ENCODE data around the gene ARHGAP31.
A peak's percentile ranks its signal among the peaks of the same experiment; 100 is the strongest.
"Not testable (repeated sequence)": the region's sequence is repeated elsewhere in the genome, so short reads cannot be mapped to it uniquely, and the experiment has no call there.

Gene ARHGAP31, protein sequence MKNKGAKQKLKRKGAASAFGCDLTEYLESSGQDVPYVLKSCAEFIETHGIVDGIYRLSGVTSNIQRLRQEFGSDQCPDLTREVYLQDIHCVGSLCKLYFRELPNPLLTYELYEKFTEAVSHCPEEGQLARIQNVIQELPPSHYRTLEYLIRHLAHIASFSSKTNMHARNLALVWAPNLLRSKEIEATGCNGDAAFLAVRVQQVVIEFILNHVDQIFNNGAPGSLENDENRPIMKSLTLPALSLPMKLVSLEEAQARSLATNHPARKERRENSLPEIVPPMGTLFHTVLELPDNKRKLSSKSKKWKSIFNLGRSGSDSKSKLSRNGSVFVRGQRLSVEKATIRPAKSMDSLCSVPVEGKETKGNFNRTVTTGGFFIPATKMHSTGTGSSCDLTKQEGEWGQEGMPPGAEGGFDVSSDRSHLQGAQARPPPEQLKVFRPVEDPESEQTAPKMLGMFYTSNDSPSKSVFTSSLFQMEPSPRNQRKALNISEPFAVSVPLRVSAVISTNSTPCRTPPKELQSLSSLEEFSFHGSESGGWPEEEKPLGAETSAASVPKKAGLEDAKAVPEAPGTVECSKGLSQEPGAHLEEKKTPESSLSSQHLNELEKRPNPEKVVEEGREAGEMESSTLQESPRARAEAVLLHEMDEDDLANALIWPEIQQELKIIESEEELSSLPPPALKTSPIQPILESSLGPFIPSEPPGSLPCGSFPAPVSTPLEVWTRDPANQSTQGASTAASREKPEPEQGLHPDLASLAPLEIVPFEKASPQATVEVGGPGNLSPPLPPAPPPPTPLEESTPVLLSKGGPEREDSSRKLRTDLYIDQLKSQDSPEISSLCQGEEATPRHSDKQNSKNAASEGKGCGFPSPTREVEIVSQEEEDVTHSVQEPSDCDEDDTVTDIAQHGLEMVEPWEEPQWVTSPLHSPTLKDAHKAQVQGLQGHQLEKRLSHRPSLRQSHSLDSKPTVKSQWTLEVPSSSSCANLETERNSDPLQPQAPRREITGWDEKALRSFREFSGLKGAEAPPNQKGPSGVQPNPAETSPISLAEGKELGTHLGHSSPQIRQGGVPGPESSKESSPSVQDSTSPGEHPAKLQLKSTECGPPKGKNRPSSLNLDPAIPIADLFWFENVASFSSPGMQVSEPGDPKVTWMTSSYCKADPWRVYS (N-terminal part only)

DNA sequence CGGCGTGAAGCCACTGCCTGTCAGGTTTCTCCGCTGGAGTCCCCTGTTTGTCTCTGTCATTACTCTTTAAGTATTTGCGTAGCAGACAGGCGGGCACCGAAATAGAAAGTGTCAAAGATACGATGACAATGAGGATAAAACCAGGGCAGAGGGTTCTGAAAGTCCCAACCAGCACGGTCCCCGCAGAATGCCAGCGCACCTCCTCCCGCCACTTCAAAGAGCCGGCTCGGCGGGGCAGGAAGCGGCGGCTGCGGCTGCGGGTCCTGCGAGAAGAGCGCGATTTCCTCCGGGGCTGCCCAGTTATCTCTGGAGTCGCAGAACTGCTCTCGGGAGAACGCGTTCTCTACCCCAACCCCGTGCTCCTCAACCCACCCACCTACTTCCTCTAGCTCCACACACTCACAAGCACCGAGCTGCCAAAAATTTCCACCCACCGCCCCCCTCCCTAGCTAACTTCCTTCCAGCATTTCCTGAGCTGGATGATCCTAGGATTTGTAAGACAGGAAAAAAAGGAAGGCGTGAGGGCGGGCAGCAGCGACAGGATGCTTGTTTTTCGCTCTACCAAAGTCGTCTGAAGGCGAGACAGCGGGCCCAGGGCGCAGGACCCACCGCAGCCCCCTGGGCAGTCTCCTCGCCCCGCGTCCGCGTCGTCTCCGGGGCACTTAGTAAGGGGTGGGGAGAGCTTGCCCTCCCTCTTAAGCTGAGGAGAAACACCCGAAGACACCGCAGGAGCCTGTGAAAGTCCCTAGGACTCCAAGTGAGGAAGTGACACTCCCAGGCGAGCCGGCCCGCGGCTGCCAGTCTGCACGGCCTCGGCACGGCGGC is at the start of gene ARHGAP31:
TSS of gene ARHGAP31 (plus strand) at position 513 of the 825 bp plus-strand sequence. CDS start 522 bp downstream, outside the sequence.
- DNase-seq: peak; percentile 92 to 93 (median 93)

DNA sequence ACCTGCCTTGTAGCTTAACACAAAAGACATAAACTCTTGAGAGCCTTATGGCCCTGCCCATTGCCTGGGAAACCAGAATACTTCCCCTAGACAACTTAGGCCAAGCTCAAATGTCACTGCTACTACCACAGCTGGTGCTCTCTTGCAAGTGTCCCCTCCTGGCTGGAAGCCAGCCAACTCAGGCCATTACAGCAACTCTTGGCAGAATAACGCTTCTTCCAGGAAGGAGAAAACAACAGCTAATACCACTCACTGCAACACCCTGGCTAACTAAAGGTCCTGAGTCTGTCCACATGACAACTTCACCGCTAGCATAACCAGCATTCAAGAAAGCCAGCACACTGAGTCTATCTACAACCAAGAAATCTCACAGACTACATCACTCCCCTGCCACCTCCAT is 48.4 kb upstream of the ARHGAP31 start:
- no peak for DNase-seq

DNA sequence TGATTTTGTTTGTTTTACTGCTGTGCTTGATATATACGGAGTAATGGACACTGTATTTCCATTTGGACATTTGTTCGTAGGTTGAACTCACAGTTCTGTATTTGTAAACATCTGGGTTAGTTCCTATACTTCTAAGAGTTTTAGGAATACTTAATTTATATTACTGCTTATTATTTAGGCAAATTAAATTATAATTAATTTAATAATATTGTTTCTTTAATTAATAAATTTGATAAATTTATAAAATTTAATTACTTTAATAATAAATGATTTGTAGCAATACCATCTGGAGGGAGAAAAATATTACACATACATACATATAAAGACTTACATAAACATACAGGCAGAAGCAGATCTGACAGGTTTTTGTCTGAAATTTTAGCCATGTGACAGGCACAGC is 39.0 kb upstream of the ARHGAP31 start:
- DNase-seq: no peak

DNA sequence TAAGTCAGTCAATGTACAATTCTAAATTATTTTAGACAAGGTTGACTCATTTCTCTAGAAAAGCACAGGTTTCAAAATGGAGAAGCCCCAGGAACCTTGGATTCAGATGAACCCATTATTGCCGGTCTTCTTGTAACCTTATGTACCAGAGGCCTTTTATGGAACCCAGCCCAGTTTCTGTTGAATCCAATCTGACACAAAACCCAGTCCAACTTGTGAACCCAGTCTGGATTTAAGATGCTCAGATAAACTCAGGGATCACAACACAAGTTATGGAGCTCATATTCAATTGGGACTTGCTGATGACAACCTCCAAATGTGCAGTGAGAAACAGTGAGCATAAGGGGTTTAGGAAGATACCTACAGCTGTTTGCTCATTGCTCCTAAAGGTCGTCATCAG is 37.1 kb upstream of the ARHGAP31 start:
- no peak for DNase-seq

- peak; percentile 6 to 23 (median 7) for DNase-seq
Observed at GRCh38 chr3:119257654-119258410, 36.4 kb upstream of the ARHGAP31 start.

DNA sequence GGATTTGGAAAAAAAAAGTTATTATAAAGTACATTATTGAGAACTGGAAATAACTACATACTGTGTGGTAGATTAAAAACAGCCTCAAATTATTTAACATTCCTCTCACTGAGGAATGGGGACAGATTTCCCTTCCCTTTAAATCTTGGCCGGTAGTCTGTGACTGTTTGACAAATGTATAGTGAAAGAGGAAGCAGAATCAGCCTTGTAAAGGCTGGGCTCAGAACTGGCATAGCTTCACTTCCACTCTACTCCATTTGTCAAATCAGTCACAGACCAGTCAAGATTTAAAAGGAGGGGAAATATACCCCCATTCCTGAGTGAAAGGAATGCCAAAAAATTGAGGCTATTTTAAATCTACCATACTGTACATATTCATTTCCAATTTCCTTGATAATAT is 35.3 kb upstream of the ARHGAP31 start:
- peak; percentile 58 to 70 (median 70) for DNase-seq

DNA sequence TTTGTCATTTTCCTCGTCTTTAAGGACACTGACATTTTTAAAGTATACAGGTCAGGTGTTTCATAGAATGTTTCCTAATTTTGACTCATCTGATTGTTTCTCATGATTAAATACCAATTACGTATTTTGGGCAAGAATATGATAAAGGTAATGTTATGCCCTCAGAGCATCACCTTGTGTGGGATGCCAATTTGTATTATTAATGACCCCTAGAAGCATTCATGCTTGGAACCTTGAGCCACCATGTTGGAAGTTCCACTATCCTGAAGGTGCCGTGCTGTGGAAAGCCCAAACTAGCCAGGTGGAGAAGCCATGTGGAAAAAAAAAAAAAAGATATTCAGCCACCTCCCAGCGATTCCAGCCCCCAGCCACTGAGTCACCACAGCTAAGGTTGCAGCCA is 34.4 kb upstream of the ARHGAP31 start:
- no peak for DNase-seq

- DNase-seq: no peak
Observed at GRCh38 chr3:119261055-119261454, 33.1 kb upstream of the ARHGAP31 start.

DNA sequence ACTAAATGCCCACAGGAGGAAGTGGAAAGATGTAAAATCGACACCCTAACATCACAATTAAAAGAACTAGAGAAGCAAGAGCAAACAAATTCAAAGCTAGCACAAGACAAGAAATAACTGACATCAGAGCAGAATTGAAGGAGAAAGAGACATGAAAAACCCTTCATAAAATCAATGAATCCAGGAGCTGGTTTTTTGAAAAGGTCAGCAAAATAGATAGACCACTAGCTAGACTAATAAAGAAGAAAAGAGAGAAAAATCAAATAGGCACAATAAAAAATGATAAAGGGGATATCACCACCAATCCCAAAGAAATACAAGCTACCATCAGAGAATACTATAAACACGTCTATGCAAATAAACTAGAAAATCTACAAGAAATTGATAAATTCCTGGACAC is 24.0 kb upstream of the ARHGAP31 start:
- DNase-seq: not testable (repeated sequence)

DNA sequence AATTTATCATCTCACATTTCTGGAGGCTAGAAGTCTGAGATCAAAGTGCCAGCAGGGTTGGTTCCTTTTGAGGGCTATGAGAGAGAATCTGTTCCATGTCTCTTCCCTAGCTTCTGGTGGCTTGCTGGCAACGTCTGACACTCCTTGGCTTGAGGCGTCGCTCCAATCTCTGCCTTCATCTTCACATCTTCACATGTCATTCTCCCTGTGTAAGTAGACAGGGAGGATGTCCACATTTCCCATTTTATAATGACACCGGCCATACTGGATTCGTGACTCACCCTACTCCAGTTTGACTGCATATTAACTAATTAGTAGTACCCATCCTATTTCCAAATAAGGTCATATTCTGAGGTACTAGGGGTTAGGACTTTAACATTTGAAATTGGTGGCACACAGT is 17.5 kb upstream of the ARHGAP31 start:
- no peak for DNase-seq

DNA sequence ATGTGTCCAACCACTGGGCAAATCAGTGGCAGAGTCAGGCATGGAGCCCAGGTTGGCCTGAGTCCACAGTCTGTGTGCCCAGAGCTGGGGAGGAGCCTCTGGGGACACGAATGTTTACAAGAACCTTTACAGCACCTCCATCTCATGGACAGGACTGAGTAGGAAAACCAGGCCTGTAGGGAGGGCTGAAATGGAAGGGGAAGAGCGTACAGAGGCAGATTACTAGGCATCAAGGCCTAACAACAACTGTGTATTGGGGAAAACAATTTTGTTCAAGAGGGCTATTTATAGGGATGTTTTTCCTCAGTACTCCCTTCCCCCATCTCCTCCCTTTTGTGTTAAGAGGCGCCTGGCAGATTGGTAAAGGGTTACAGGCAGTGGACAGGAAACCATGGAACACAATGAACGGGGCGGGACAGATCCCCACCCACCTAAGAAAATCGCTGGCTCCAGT is 15.1 kb upstream of the ARHGAP31 start:
- no peak for DNase-seq

GRCh38 chr3:119279584-119280243 is 14.5 kb upstream of the ARHGAP31 start:
- no peak for DNase-seq

DNA sequence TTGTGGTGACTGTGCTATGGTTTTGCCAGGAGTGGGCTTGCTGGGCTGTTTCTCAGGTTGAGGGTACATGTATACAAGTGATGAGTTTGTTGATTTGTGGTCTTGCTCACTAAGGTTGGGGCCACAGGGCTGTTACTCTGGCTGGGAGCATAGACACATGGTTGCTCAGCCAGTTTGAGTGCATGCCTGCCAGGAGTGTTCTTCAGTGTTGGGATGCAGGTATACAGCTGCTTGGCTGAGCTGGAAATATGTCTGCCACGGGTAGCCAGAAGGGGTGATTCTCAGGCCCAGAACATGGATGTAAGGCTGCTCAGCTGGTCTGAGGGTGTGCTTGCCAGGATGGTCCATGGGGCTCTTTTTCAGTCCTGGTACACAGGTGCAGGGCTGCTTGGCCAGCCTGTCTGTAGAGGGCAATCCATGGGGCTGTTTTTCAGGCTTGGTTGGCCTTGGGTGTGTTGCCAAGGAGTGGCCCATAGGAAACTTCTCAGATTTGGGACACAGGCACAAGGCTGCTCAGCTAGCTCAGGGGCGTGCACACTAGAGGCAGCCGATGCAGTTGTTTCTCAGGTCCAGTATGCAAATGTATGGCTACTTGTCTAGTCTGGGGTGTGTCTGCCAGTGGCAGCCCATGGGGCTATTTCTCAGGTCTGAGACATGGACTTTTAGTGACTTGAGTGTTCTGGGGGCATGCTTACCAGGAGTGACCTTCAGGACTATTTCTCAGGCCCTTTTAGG is 5.3 kb upstream of the ARHGAP31 start:
- no peak for DNase-seq

- DNase-seq: peak; percentile 60 to 64 (median 61)
Observed at GRCh38 chr3:119289404-119289770, 4.8 kb upstream of the ARHGAP31 start.

DNA sequence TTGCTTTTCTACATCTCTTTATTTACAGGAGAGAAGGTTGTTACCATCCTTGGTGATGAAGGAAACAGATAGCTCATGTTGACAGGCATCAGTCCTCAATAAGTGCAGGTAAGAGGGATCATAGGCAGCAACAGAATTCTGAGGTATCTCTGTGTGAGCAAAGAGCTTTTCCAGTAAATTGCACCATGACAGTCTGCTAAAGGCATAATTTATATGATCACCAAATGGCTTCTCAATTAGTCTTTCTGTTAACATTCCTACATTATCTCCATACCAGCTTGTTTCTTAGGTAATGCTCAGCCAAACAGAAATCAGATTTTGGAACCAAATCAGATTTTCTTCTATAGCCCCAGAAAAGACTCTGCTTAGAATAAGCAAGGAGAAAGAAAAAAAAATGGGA is 3.6 kb upstream of the ARHGAP31 start:
- DNase-seq: no peak

DNA sequence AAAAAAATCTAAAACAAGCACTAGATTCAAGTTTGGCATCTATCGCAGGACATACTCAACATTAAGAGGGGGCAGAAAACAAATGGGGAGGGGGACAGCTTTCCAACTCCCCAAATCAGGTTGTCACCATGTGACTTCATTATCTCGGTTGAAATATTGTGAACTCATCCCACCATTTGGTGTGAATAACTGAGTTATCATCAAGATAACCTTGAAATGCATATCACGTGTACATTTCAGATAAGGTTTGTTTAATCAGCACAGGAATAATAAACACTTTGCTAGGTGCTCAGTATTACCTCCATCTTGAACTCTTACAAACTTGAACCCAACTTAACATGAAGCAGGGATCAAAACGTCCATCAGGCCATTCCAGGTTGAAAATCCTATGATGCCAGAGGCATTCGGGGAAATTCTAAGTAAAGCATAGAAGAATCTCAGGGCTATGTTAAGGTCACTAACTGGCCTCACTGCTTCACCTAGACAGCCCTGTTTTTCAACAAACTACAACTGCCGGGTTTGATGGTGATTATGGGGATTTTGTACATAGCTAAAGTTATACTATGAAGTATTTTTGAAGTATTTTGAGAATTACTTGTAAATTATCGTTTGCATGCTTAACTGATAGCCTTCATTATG is 3.0 kb upstream of the ARHGAP31 start:
- DNase-seq: no peak

DNA sequence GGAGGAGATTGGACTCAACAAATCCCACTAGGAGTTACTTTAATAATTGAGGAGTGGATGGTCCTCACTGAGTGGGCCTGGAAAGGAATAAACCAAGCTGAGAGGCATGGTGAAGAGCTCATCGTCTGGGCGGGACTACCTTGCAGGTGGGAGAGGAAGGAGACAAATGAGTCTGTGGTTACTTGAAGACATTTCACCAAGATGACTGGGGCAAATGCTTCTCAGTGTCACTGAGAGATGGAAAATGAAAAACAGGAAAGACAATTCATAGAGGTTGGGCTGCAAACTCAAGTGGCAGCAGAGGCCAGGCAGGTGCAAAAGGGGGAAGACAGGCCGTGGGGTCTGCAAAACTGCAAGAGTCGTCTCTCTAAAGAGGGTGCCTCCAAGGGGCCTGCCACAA is 1.5 kb upstream of the ARHGAP31 start:
- no peak for DNase-seq

DNA sequence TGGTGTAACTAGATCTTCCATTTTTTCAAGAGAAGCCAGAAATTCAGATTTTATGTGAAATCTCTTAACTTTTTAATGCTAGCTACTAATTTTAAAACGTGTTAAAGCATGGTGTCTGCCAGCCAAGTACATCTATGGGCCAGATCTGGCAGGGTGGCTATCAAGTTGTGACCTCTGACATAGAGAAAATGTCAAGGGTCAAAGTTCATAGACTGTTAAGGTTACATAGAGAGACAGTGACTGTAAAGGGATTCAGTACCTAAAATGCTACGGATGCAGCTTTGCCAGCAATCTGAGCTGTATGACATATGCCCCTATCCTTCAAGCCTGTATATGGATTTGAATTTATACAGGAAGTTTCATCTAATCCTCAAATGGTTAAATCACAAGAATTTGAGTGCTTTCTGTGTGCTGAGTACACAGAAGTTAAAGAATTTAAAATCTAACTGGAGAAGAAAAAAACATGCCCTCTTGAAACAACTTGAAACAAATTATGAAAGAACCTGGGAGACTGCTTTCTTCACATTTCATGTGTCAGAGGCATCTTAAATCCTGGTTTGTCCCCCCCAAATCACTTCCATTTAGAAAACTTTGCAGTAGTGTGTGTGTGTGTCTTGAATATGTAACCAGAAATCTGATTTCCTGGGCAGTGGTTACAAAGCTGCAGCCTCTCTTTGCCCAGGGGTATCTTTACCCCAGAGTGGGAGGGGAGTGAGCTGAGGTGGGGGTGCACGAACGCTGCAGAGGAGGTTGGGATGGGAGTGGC is 895 bp upstream of the ARHGAP31 start:
- no peak for DNase-seq

All from suppressor macrophage treated with lipopolysaccharide for 1 hour (primary cell).